Coronary artery (tissue), 2 donors: ENCODE data around the gene C2CD4C.

Source experiments
- DNase-seq: peaks from one replicate; pipeline ENCODE4 v3.0.0-alpha.2; 2017; ENCODE audit warnings: low spot score
- H3K27ac ChIP-seq, 2 donors: fragments of 200-600 bp; sonication (generic); one replicate each; pipeline ENCODE4 v1.5.1; 2016 to 2019
- H3K4me3 ChIP-seq: fragments of 200-600 bp; sonication (generic); 2 replicates; pipeline ENCODE4 v1.5.1; 2016; ENCODE audit warnings: mild to moderate bottlenecking, moderate library complexity
- TF ChIP-seq, protein P1 (sequence below): fragments of 200-600 bp; sonication (generic); IDR thresholded peaks from one replicate; pipeline ENCODE4 v1.5.1; 2019; ENCODE audit warnings: antibody characterized with exemption

The C2CD4C gene

DNA sequence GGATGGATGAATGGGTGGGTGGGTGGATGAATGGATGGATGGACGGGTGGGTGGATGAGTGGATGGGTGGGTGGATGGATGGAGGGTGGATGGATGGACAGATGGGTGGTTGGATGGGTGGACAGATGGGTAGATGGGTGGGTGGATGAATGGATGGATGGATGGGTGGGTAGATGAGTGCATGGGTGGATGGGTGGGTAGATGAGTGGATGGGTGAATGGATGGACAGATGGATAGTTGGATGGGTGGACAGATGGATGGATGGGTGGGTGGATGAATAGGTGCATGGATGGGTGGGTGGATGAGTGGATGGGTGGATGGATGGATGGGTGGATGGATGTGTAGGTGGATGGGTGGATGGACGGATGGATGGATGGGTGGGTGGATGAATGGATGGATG, 34.1 kb upstream of the C2CD4C start:
- TF ChIP-seq, protein P1, sequence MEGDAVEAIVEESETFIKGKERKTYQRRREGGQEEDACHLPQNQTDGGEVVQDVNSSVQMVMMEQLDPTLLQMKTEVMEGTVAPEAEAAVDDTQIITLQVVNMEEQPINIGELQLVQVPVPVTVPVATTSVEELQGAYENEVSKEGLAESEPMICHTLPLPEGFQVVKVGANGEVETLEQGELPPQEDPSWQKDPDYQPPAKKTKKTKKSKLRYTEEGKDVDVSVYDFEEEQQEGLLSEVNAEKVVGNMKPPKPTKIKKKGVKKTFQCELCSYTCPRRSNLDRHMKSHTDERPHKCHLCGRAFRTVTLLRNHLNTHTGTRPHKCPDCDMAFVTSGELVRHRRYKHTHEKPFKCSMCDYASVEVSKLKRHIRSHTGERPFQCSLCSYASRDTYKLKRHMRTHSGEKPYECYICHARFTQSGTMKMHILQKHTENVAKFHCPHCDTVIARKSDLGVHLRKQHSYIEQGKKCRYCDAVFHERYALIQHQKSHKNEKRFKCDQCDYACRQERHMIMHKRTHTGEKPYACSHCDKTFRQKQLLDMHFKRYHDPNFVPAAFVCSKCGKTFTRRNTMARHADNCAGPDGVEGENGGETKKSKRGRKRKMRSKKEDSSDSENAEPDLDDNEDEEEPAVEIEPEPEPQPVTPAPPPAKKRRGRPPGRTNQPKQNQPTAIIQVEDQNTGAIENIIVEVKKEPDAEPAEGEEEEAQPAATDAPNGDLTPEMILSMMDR, result no peak
- Histone ChIP-seq H3K4me3 (no peak overlapping the region), H3K27ac (no peak overlapping the region)
- DNase-seq, result no peak

DNA sequence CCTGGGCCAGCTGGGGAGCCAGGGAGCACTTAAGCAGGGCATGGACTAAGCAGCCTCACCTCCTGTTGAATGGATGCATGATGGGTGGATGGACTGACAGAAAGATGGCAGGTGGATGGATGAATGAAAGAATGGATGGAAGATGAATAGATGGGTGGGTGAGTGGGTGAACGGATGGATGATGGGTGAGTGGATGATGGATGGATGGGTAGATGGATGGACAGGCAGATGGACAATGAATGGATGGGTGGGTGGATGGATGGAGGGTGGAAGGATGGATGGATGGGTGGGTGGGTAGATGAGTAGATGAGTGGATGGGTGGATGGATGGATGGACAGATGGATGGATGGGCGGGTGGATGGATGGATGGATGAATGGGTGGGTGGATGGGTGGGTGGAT, 33.1 kb upstream of the C2CD4C start:
- no peak for DNase-seq
- no peak overlapping the region for H3K4me3 ChIP-seq
- no peak overlapping the region for H3K27ac ChIP-seq
- TF ChIP-seq, protein P1, result no peak

DNA sequence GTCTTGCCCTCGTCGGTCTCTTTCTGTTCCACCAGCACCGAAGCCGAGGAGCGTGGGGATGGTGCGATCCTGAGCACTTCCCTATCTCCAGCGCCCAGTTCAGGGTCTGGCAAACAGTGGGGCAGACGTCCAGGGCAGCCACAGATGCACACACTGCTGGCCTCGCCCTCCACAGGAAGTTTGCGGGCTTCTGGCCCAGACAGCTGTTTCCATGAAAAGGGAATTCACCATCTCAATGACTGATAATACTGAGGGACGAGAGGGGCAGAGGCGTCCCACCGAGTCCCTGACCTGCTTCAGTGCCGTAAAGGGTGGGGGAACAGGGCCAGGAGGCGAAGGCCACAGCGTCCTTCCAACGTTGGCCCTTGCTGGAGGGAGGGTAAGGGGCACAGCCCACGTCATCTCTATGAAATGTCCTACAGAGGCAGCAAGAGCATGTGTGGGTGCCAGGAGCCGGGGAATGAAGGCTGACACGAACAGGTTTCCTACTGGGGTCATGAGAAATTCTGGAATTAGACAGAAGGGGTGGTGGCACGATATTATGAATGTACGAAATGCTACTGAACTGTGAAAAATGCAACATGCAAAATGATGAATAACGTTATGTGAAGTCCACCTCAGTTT, 32.4 kb upstream of the C2CD4C start:
- TF ChIP-seq, protein P1, result no peak
- H3K4me3 ChIP-seq, result no peak overlapping the region
- H3K27ac ChIP-seq, result no peak overlapping the region
- DNase-seq, result no peak

DNA sequence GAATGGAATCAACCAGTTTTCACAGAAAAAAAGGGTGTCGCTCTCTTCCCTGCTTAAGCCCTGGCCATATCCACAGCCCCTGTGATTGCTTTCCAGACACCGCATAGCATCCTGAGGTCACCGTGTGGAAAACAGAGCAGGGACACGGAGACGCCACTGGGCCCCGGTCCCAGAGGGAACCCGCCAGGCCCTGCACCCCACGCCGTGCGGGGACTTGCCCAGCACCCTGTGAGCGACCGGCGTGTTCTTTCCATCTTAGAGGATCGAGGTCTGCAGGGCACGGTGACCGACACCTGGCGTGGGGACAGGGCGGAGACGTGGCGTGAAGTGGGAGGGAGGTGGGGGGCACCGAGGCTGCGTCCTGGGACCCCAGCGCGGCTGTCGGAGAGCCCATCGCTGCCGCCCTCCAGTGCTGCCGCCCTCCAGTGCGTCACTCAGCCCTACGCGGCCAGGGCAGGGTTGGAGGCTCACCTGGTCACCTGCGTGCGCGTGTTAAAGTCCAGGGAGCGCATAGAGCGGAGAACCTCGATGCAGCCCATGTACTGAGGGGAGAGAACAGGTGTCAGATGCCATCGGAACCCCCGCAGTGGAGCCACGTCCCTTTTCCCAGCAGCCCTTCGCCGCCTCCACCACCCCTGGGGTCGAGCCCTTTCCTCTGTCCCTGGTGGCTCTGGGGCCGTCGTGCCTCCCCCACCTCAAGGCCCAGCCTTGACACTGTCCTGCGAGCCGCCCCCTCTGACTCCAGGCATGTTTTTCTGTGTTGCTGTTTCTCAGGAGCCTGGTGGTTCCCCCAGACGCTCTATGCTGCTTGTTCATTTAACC, 31.7 kb upstream of the C2CD4C start:
- TF ChIP-seq, protein P1, result no peak
- Histone ChIP-seq H3K27ac (no peak overlapping the region), H3K4me3 (no peak overlapping the region)

DNA sequence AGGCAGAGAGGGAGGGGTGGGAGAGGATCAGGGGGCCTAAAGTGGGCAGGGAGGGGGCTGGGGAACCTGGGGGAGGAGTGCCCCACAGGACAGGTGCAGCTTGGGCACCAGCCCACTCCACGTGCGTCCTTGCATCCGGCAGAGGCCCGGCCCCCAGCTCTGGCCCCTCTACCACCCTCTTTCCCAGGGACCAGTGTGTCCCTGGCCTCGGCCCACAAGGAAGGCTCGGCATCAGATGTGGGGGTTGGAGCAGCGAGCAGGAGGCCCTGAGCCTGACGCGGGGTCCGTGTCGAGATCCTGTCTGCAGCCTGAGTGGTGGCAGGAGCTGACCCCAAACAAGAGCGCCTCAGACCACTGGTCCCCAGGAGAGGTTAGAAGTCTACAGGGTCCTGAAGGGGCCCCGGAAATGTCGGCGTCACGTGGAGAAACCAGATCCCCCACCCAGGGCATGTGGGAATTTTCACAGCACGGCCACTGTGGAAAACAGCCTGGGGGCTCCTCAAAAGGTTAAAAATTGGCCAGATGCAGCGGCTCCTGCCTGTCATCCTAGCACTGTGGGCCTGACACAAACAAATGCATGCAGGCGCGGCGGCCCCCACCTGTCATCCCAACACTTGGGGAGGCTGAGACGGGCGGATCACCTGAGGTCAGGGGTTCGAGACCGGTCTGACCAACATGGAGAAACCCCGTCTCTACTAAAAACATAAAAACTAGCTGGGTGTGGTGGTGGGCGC, 30.4 kb upstream of the C2CD4C start:
- no peak for DNase-seq

More for the DNA sequence above, 31.7 kb upstream of the C2CD4C start:
- DNase-seq, result no peak

DNA sequence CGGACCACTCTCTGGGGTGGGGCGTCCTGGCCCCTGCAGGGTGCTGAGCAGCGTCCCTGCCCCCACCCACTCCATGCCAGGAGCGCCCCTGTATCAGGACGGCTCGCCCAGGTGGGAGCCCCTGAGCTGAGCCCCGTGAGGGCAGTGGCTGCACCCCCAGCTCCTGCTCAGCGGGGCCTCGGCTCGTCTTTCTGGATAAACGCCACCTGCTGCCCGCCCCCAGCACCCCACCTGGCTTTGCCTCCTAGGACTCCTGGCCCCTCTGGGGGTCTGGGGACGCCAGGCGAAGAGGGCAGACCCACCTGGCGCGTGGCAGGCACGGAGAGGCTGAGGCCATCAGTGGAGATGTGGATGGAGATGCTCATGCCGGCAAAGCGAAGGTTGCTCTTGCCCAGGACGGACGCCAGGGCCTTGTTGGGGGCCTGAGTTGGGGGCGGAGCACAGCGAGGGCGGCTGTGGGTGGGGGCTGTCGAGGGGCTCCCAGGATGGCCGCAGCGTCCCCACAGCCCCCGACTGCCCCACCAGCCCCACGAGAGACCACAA, 29.5 kb upstream of the C2CD4C start:
- TF ChIP-seq, protein P1, result no peak
- H3K27ac ChIP-seq, result no peak overlapping the region
- H3K4me3 ChIP-seq, result no peak overlapping the region
- no peak for DNase-seq

More for the DNA sequence above, 30.4 kb upstream of the C2CD4C start:
- no peak overlapping the region for H3K27ac ChIP-seq
- H3K4me3 ChIP-seq, result no peak overlapping the region
- TF ChIP-seq, protein P1, result no peak
